ENCODE measurements around the gene TFF1.

The TFF1 gene

GRCh38 chr21:42385619-42386018 lies 19.3 kb upstream of the TFF1 start:
- no peak overlapping the region for H3K27ac ChIP-seq (replicated peaks)
- no peak for DNase-seq (ENCODE audit: low read depth in 1 of 2, low spot score in 1 of 2)
- H3K4me3 ChIP-seq (replicated peaks; ENCODE audit: insufficient read depth, low read length) = no peak overlapping the region
- TF ChIP-seq GABPA (IDR thresholded peaks at IDR 0.05; ENCODE audit: low read depth) (no peak), POLR2AphosphoS5 (IDR thresholded peaks at IDR 0.05; ENCODE audit: low read depth) (no peak), REST (IDR thresholded peaks at IDR 0.05; ENCODE audit: insufficient replicate concordance, low read depth) (no peak), SPI1 (IDR thresholded peaks at IDR 0.05; ENCODE audit: borderline replicate concordance, low read depth) (no peak), CTCF (IDR thresholded peaks at IDR 0.05; ENCODE audit: insufficient read depth, low read length) (no peak)
- peaks cover 3% of the 10 kb centered on the region for H3K27me3 ChIP-seq (ENCODE audit: insufficient read depth, poor library complexity, severe bottlenecking)

- TF ChIP-seq CTCF (IDR thresholded peaks at IDR 0.05; ENCODE audit: insufficient read depth, low read length) (no peak), GABPA (IDR thresholded peaks at IDR 0.05; ENCODE audit: low read depth) (no peak), REST (IDR thresholded peaks at IDR 0.05; ENCODE audit: insufficient replicate concordance, low read depth) (no peak), SPI1 (IDR thresholded peaks at IDR 0.05; ENCODE audit: borderline replicate concordance, low read depth) (no peak)
- peaks cover 3% of the 10 kb centered on the region for H3K27me3 ChIP-seq (ENCODE audit: insufficient read depth, poor library complexity, severe bottlenecking)
- H3K27ac ChIP-seq (replicated peaks) = no peak overlapping the region
- DNase-seq (ENCODE audit: low read depth in 1 of 2, low spot score in 1 of 2) = peak in 1 of 2 experiments; percentile 43
- no peak overlapping the region for H3K4me3 ChIP-seq (replicated peaks; ENCODE audit: insufficient read depth, low read length)
Observed at GRCh38 chr21:42384989-42385388, 18.7 kb upstream of the TFF1 start.

GRCh38 chr21:42384156-42384945 lies 18.0 kb upstream of the TFF1 start:
- TF ChIP-seq SPI1 (IDR thresholded peaks at IDR 0.05; ENCODE audit: borderline replicate concordance, low read depth) (no peak), GABPA (IDR thresholded peaks at IDR 0.05; ENCODE audit: low read depth) (no peak), REST (IDR thresholded peaks at IDR 0.05; ENCODE audit: insufficient replicate concordance, low read depth) (no peak), POLR2AphosphoS5 (IDR thresholded peaks at IDR 0.05; ENCODE audit: low read depth) (no peak), CTCF (IDR thresholded peaks at IDR 0.05; ENCODE audit: insufficient read depth, low read length) (no peak)
- Histone ChIP-seq H3K4me3 (replicated peaks; ENCODE audit: insufficient read depth, low read length) (no peak overlapping the region), H3K27me3 (ENCODE audit: insufficient read depth, poor library complexity, severe bottlenecking) (no peaks in the 10 kb centered on the region), H3K27ac (replicated peaks) (no peak overlapping the region)
- no peak for DNase-seq (ENCODE audit: low read depth in 1 of 2, low spot score in 1 of 2)

Data from HL-60 (cell line).